ENCODE results near the gene ERBB2. TPM values are rescaled to one million over a fixed set of nuclear protein-coding genes. Genes with fewer than 3 reads are reported as not detected.

The ERBB2 gene
- total RNA-seq, 2 donors from 2014 or later: 88.1 to 94.7 TPM

- Histone ChIP-seq H3K4me3 (no peak overlapping the region), H3K27me3 (replicated peaks; ENCODE audit: insufficient read depth) (no peaks in the 10 kb centered on the region), H3K4me1 (ENCODE audit: control insufficient read depth in 1 of 2, low read depth in 2 of 2) (peaks cover 0 to 23% of the 10 kb centered on the region in 2 donors), H3K36me3 (no peaks in the 10 kb centered on the region), H3K27ac (peak overlapping the region in 1 of 2 donors; percentile 80), H3K9me3 (no peaks in the 10 kb centered on the region)
- no peak for TF ChIP-seq CTCF (IDR thresholded peaks at IDR 0.05)
- DNase-seq (ENCODE audit: low spot score) (no peak), ATAC-seq (ENCODE audit: insufficient number of reproducible peaks, low FRiP score, low read depth) (no peak)
Measured at GRCh38 chr17:39755554-39756379, 55.9 kb downstream of the ERBB2 start.

GRCh38 chr17:39756380-39757079 lies 56.7 kb downstream of the ERBB2 start:
- DNase-seq (ENCODE audit: low spot score) (no peak), ATAC-seq (ENCODE audit: insufficient number of reproducible peaks, low FRiP score, low read depth) (no peak)
- no peak for TF ChIP-seq CTCF (IDR thresholded peaks at IDR 0.05)
- Histone ChIP-seq H3K27me3 (replicated peaks; ENCODE audit: insufficient read depth) (no peaks in the 10 kb centered on the region), H3K36me3 (no peaks in the 10 kb centered on the region), H3K9me3 (no peaks in the 10 kb centered on the region), H3K4me1 (ENCODE audit: control insufficient read depth in 1 of 2, low read depth in 2 of 2) (peaks cover 0 to 21% of the 10 kb centered on the region in 2 donors), H3K4me3 (no peak overlapping the region), H3K27ac (no peak overlapping the region)

GRCh38 chr17:39757176-39757662 lies 57.4 kb downstream of the ERBB2 start:
- no peaks in the 10 kb centered on the region for H3K36me3 ChIP-seq
- H3K4me3 ChIP-seq: no peak overlapping the region
- H3K9me3 ChIP-seq: no peaks in the 10 kb centered on the region
- no peak for DNase-seq (ENCODE audit: low spot score)
- ATAC-seq (ENCODE audit: insufficient number of reproducible peaks, low FRiP score, low read depth): no peak
- H3K4me1 ChIP-seq (ENCODE audit: control insufficient read depth in 1 of 2, low read depth in 2 of 2): peaks cover 0 to 17% of the 10 kb centered on the region in 2 donors
- TF ChIP-seq CTCF (IDR thresholded peaks at IDR 0.05): no peak
- no peaks in the 10 kb centered on the region for H3K27me3 ChIP-seq (replicated peaks; ENCODE audit: insufficient read depth)
- H3K27ac ChIP-seq: no peak overlapping the region

GRCh38 chr17:39757931-39758873 lies 58.3 kb downstream of the ERBB2 start:
- Histone ChIP-seq H3K9me3 (no peaks in the 10 kb centered on the region), H3K4me3 (no peak overlapping the region), H3K27me3 (replicated peaks; ENCODE audit: insufficient read depth) (no peaks in the 10 kb centered on the region), H3K4me1 (ENCODE audit: control insufficient read depth in 1 of 2, low read depth in 2 of 2) (peaks cover 0 to 12% of the 10 kb centered on the region in 2 donors), H3K27ac (no peak overlapping the region), H3K36me3 (no peaks in the 10 kb centered on the region)
- DNase-seq (ENCODE audit: low spot score) (no peak), ATAC-seq (ENCODE audit: insufficient number of reproducible peaks, low FRiP score, low read depth) (no peak)
- TF ChIP-seq CTCF (IDR thresholded peaks at IDR 0.05): no peak

Data from thoracic aorta (tissue), 2 donors.